Natural killer cell (primary cell): Measurements from ENCODE around the gene CDKN2AIP. TPM values are rescaled to one million over a fixed set of nuclear protein-coding genes. Genes with fewer than 3 reads are reported as not detected.

Source experiments
- ATAC-seq, 3 donors: fragments of 150-1000 bp in 2 of 3; fragments of 200-7000 bp in 1 of 3; cut with Tn5 transposase; 1 replicate in 1 of 3; 2 replicates in 2 of 3; pipeline ENCODE4 v1.10.0; 2021; ENCODE audit warnings: mild to moderate bottlenecking in 2 of 3, moderate library complexity in 2 of 3
- DNase-seq, 2 donors: peaks; one replicate each; pipeline versions ENCODE4 v3.0.0 to v3.0.0-alpha.2; 2013 to 2021; ENCODE audit warnings: mixed read lengths in 1 of 2
- H3K27ac ChIP-seq: one replicate; pipeline ENCODE4 v1.5.1; 2013; ENCODE audit warnings: mild to moderate bottlenecking, low read length
- H3K27me3 ChIP-seq: one replicate; pipeline ENCODE4 v1.6.1; 2013; ENCODE audit warnings: low read length; ENCODE audit not compliant: control insufficient read depth, insufficient read depth
- H3K36me3 ChIP-seq: one replicate; pipeline ENCODE4 v1.6.1; 2013; ENCODE audit warnings: low read length; ENCODE audit not compliant: control insufficient read depth, insufficient read depth
- H3K4me1 ChIP-seq: one replicate; pipeline ENCODE4 v1.6.1; 2013; ENCODE audit warnings: low read length; ENCODE audit not compliant: control insufficient read depth, insufficient read depth
- H3K4me3 ChIP-seq: one replicate; pipeline ENCODE4 v1.5.1; 2013; ENCODE audit warnings: low read length
- H3K9me3 ChIP-seq: one replicate; pipeline ENCODE4 v1.6.1; 2013; ENCODE audit warnings: low read length; ENCODE audit not compliant: control insufficient read depth, insufficient read depth
- H3K27ac Mint-ChIP-seq, 2 donors: one replicate each; pipeline ENCODE4 v1.8.0; 2022; ENCODE audit warnings: mild to moderate bottlenecking in 2 of 2, mixed read lengths in 2 of 2, moderate library complexity in 1 of 2
- H3K27me3 Mint-ChIP-seq, 2 donors: one replicate each; pipeline ENCODE4 v1.8.0; 2022; ENCODE audit warnings: low read depth in 2 of 2, mixed read lengths in 2 of 2
- H3K36me3 Mint-ChIP-seq: one replicate; pipeline ENCODE4 v1.8.0; 2022; ENCODE audit warnings: mixed read lengths
- H3K4me1 Mint-ChIP-seq, 2 donors: one replicate each; pipeline ENCODE4 v1.8.0; 2022; ENCODE audit warnings: mixed read lengths in 2 of 2
- H3K4me3 Mint-ChIP-seq: one replicate; pipeline ENCODE4 v1.8.0; 2022; ENCODE audit warnings: mild to moderate bottlenecking, moderate library complexity, mixed read lengths
- H3K9me3 Mint-ChIP-seq, 2 donors: one replicate each; pipeline ENCODE4 v1.8.0; 2022; ENCODE audit warnings: mixed read lengths in 2 of 2
- CTCF ChIP-seq: fragments of 200-600 bp; IDR thresholded peaks from one replicate; pipeline ENCODE4 v1.8.0; 2022; ENCODE audit warnings: antibody characterized with exemption
- WGBS: methylation state at CpG from one replicate; pipeline ENCODE4 v1.1.7; 2013; ENCODE audit warnings: missing lambda C conversion rate; ENCODE audit not compliant: insufficient coverage; 5-methylcytosine and 5-hydroxymethylcytosine counted together
- intact Hi-C: fragments of 100-400 bp; cut with micrococcal nuclease; formaldehyde crosslinking; loops from one replicate; pipeline ENCODE4 v1.14.2; 2022
- total RNA-seq, 4 donors: library from RNA; stranded (reverse); fragments of 120-200 nt in 1 of 4; gene quantifications; one replicate each; pipeline versions ENCODE4 v1.2.3 to v1.2.4, GENCODE V29; 2013 to 2022

The CDKN2AIP gene
- total RNA-seq, 3 donors from 2014 or later (not counting 1 experiment from before 2014, with no cell fraction given): 24.2 to 27.3 (median 25.7) TPM

GRCh38 chr4:183443655-183444213, 702 bp upstream of the CDKN2AIP start:
- H3K4me3 Mint-ChIP-seq: peak overlapping the region; percentile 95
- H3K36me3 ChIP-seq: peaks cover 27% of the 10 kb centered on the region
- H3K4me1 Mint-ChIP-seq: peaks cover 40 to 44% of the 10 kb centered on the region in 2 donors
- no peak for TF ChIP-seq CTCF
- DNase-seq (peak in 1 of 2 donors; percentile 68), ATAC-seq (peak in 1 of 3 donors; percentile 43)
- no peaks in the 10 kb centered on the region for H3K9me3 ChIP-seq
- intact Hi-C loops: loop anchor here (1.0 to 5.0 kb wide), 4 partner anchors 36 to 345 kb away; partner anchors contain the start of genes RWDD4, TRAPPC11 and WWC2
- H3K4me3 ChIP-seq: peak overlapping the region; percentile 60
- H3K27ac Mint-ChIP-seq: peak overlapping the region; percentile 95 to 96
- no peaks in the 10 kb centered on the region for H3K27me3 Mint-ChIP-seq
- under 1% methylated on average over 29 of the region's 30 CpGs for WGBS
- peaks cover 8% of the 10 kb centered on the region for H3K36me3 Mint-ChIP-seq
- peaks cover 16% of the 10 kb centered on the region for H3K4me1 ChIP-seq
- H3K27me3 ChIP-seq: no peaks in the 10 kb centered on the region
- H3K9me3 Mint-ChIP-seq: no peaks in the 10 kb centered on the region
- peak overlapping the region; percentile 86 for H3K27ac ChIP-seq

GRCh38 chr4:183445097-183445428, 627 bp downstream of the CDKN2AIP start:
- Histone ChIP-seq H3K27ac (peak overlapping the region; percentile 87), H3K9me3 (no peaks in the 10 kb centered on the region), H3K4me1 (peaks cover 16% of the 10 kb centered on the region), H3K4me3 (peak overlapping the region; percentile 60), H3K36me3 (peaks cover 39% of the 10 kb centered on the region), H3K27me3 (no peaks in the 10 kb centered on the region)
- TF ChIP-seq CTCF: no peak
- H3K27me3 Mint-ChIP-seq: no peaks in the 10 kb centered on the region
- peaks cover 8% of the 10 kb centered on the region for H3K36me3 Mint-ChIP-seq
- peak overlapping the region; percentile 95 to 96 for H3K27ac Mint-ChIP-seq
- ATAC-seq: peak; percentile 4 to 8 (median 6)
- H3K9me3 Mint-ChIP-seq: no peaks in the 10 kb centered on the region
- peaks cover 47 to 49% of the 10 kb centered on the region in 2 donors for H3K4me1 Mint-ChIP-seq
- intact Hi-C loops: loop anchor here (2.0 kb wide), 1 partner anchor 346 kb away; the partner anchor contains the start of gene WWC2
- no peak for DNase-seq
- WGBS: 0% methylated on average over 26 of the region's 26 CpGs
- peak overlapping the region; percentile 95 for H3K4me3 Mint-ChIP-seq

GRCh38 chr4:183447646-183448045, 3.2 kb downstream of the CDKN2AIP start:
- Histone ChIP-seq H3K4me3 (no peak overlapping the region), H3K27me3 (no peaks in the 10 kb centered on the region), H3K27ac (no peak overlapping the region), H3K4me1 (peaks cover 16% of the 10 kb centered on the region), H3K36me3 (peaks cover 50% of the 10 kb centered on the region), H3K9me3 (no peaks in the 10 kb centered on the region)
- WGBS: 20% methylated on average over 1 of the region's 5 CpGs
- ATAC-seq: no peak
- intact Hi-C loops: no loop called here
- H3K36me3 Mint-ChIP-seq: peaks cover 8% of the 10 kb centered on the region
- peaks cover 47 to 49% of the 10 kb centered on the region in 2 donors for H3K4me1 Mint-ChIP-seq
- peak overlapping the region in 1 of 2 donors; percentile 96 for H3K27ac Mint-ChIP-seq
- peak in 1 of 2 donors; percentile 50 for DNase-seq
- no peak overlapping the region for H3K4me3 Mint-ChIP-seq
- no peak for TF ChIP-seq CTCF
- H3K9me3 Mint-ChIP-seq: no peaks in the 10 kb centered on the region
- no peaks in the 10 kb centered on the region for H3K27me3 Mint-ChIP-seq

- Histone ChIP-seq H3K27me3 (no peaks in the 10 kb centered on the region), H3K4me3 (no peak overlapping the region), H3K9me3 (no peaks in the 10 kb centered on the region), H3K4me1 (peaks cover 15% of the 10 kb centered on the region), H3K36me3 (peaks cover 54% of the 10 kb centered on the region), H3K27ac (no peak overlapping the region)
- Mint-ChIP-seq H3K36me3 (peaks cover 8% of the 10 kb centered on the region), H3K27ac (peak overlapping the region; percentile 51 to 96), H3K27me3 (no peaks in the 10 kb centered on the region), H3K9me3 (no peaks in the 10 kb centered on the region), H3K4me1 (peaks cover 42 to 43% of the 10 kb centered on the region in 2 donors), H3K4me3 (peak overlapping the region; percentile 35)
- no peak for TF ChIP-seq CTCF
- WGBS: 61% methylated on average over 2 of the region's 3 CpGs
- ATAC-seq: no peak
- intact Hi-C loops: no loop called here
- DNase-seq: no peak
These were observed 4.0 kb downstream of the CDKN2AIP start for GRCh38 chr4:183448436-183448835.
